ENCODE data around the gene BORCS5. TPM values are rescaled to one million over a fixed set of nuclear protein-coding genes. Genes with fewer than 3 reads are reported as not detected.

Gene BORCS5
- total RNA-seq, 1 experiment from 2014 or later = 17.7 TPM

- intact Hi-C loops (cut with micrococcal nuclease; ENCODE audit: unreplicated experiment) = no loop called here
- POLR2A ChIA-PET (ENCODE audit: low non-redundant PET) = no interaction called here
- Histone ChIP-seq H3K27ac (ENCODE audit: low read depth, low read length, poor library complexity, severe bottlenecking) (no peak overlapping the region), H3K36me3 (ENCODE audit: insufficient read depth, low read length, poor library complexity, severe bottlenecking) (no peaks in the 10 kb centered on the region), H3K27me3 (replicated peaks; ENCODE audit: insufficient read depth, low read depth, low read length, poor library complexity) (no peaks in the 10 kb centered on the region), H3K9me3 (ENCODE audit: low read depth, low read length, poor library complexity, severe bottlenecking) (peaks cover 3% of the 10 kb centered on the region), H3K4me3 (ENCODE audit: low read depth, low read length, poor library complexity, severe bottlenecking) (no peak overlapping the region), H3K4me1 (ENCODE audit: insufficient read depth, low read length, poor library complexity, severe bottlenecking) (peaks cover 28% of the 10 kb centered on the region)
- no peak for DNase-seq (ENCODE audit: low spot score)
- BruUV-seq (replicated peaks) = no TSS peak
- CTCF ChIA-PET = no interaction called here
- TF ChIP-seq EZH2 (IDR thresholded peaks at IDR 0.05; ENCODE audit: borderline replicate concordance, low read depth, low read length, poor library complexity, severe bottlenecking) (no peak), CTCF (conservative IDR thresholded peaks at IDR 0.05; ENCODE audit: low read depth, low read length) (no peak)
Observed at GRCh38 chr12:12439636-12440035, 82.8 kb downstream of the BORCS5 start.

GRCh38 chr12:12440784-12441428 is 84.0 kb downstream of the BORCS5 start:
- BruUV-seq (replicated peaks) = no TSS peak

GRCh38 chr12:12441429-12441807 is 84.5 kb downstream of the BORCS5 start:
- H3K27me3 ChIP-seq (replicated peaks; ENCODE audit: insufficient read depth, low read depth, low read length, poor library complexity) = no peaks in the 10 kb centered on the region
- H3K27ac ChIP-seq (ENCODE audit: low read depth, low read length, poor library complexity, severe bottlenecking) = no peak overlapping the region
- BruUV-seq (replicated peaks) = no TSS peak
- ChIA-PET CTCF (interaction anchor here (0.5 kb wide), 1 partner anchor 17 kb away, joined by 3 read pairs; no protein-coding TSS in a partner anchor), POLR2A (ENCODE audit: low non-redundant PET) (no interaction called here)
- H3K4me1 ChIP-seq (ENCODE audit: insufficient read depth, low read length, poor library complexity, severe bottlenecking) = peaks cover 16% of the 10 kb centered on the region
- H3K36me3 ChIP-seq (ENCODE audit: insufficient read depth, low read length, poor library complexity, severe bottlenecking) = no peaks in the 10 kb centered on the region
- no peak for DNase-seq (ENCODE audit: low spot score)
- TF ChIP-seq EZH2 (IDR thresholded peaks at IDR 0.05; ENCODE audit: borderline replicate concordance, low read depth, low read length, poor library complexity, severe bottlenecking) (no peak), CTCF (conservative IDR thresholded peaks at IDR 0.05; ENCODE audit: low read depth, low read length) (no peak)
- peaks cover 3% of the 10 kb centered on the region for H3K9me3 ChIP-seq (ENCODE audit: low read depth, low read length, poor library complexity, severe bottlenecking)
- intact Hi-C loops (cut with micrococcal nuclease; ENCODE audit: unreplicated experiment) = no loop called here
- no peak overlapping the region for H3K4me3 ChIP-seq (ENCODE audit: low read depth, low read length, poor library complexity, severe bottlenecking)

More at GRCh38 chr12:12440784-12441428, 84.0 kb downstream of the BORCS5 start:
- CTCF ChIA-PET = interaction anchor here (0.5 kb wide), 1 partner anchor 17 kb away, joined by 3 read pairs; no protein-coding TSS in a partner anchor
- no peaks in the 10 kb centered on the region for H3K27me3 ChIP-seq (replicated peaks; ENCODE audit: insufficient read depth, low read depth, low read length, poor library complexity)
- intact Hi-C loops (cut with micrococcal nuclease; ENCODE audit: unreplicated experiment) = no loop called here
- H3K27ac ChIP-seq (ENCODE audit: low read depth, low read length, poor library complexity, severe bottlenecking) = no peak overlapping the region
- H3K4me3 ChIP-seq (ENCODE audit: low read depth, low read length, poor library complexity, severe bottlenecking) = no peak overlapping the region
- no peak for TF ChIP-seq CTCF (conservative IDR thresholded peaks at IDR 0.05; ENCODE audit: low read depth, low read length)
- no peak for TF ChIP-seq EZH2 (IDR thresholded peaks at IDR 0.05; ENCODE audit: borderline replicate concordance, low read depth, low read length, poor library complexity, severe bottlenecking)
- DNase-seq (ENCODE audit: low spot score) = no peak
- POLR2A ChIA-PET (ENCODE audit: low non-redundant PET) = no interaction called here
- H3K4me1 ChIP-seq (ENCODE audit: insufficient read depth, low read length, poor library complexity, severe bottlenecking) = peaks cover 22% of the 10 kb centered on the region
- H3K9me3 ChIP-seq (ENCODE audit: low read depth, low read length, poor library complexity, severe bottlenecking) = peaks cover 3% of the 10 kb centered on the region
- H3K36me3 ChIP-seq (ENCODE audit: insufficient read depth, low read length, poor library complexity, severe bottlenecking) = no peaks in the 10 kb centered on the region

Data from A673 (cell line).